ENCODE results near the gene TMEM236. TPM values are rescaled to one million over a fixed set of nuclear protein-coding genes. Genes with fewer than 3 reads are reported as not detected.

TMEM236 gene
- total RNA-seq, 3 donors from 2014 or later = 37.8 to 80.8 (median 59.9) TPM

- no peak for ATAC-seq
- intact Hi-C loops (cut with DNase I, micrococcal nuclease) = no loop called here
- no peaks in the 10 kb centered on the region for H3K4me1 ChIP-seq (ENCODE audit: low read depth)
- no peak for TF ChIP-seq CTCF (IDR thresholded peaks at IDR 0.05)
- no peaks in the 10 kb centered on the region for H3K36me3 ChIP-seq (ENCODE audit: low read depth)
- no peaks in the 10 kb centered on the region for H3K9me3 ChIP-seq
- H3K4me3 ChIP-seq = no peak overlapping the region
- no peak for DNase-seq
Observed at GRCh38 chr10:17805330-17805729, 53.3 kb downstream of the TMEM236 start.

- ATAC-seq = peak; percentile 18
- TF ChIP-seq CTCF (IDR thresholded peaks at IDR 0.05) = no peak
Observed at GRCh38 chr10:17805921-17806577, 54.0 kb downstream of the TMEM236 start.

GRCh38 chr10:17808971-17809841 is 57.2 kb downstream of the TMEM236 start, which contains the start of gene MRC1:
Gene MRC1 (plus strand): TSS chr10:17809348. CDS start chr10:17809466, 118 bp downstream.
- Histone ChIP-seq H3K4me3 (no peak within 1 kb of the TSS), H3K4me1 (ENCODE audit: low read depth) (no peaks in the 10 kb centered on the region), H3K36me3 (ENCODE audit: low read depth) (no peaks in the 10 kb centered on the region), H3K9me3 (no peaks in the 10 kb centered on the region)
- no peak for TF ChIP-seq CTCF (IDR thresholded peaks at IDR 0.05)
- DNase-seq = peak in 1 of 3 donors; percentile 46
- intact Hi-C loops (cut with DNase I, micrococcal nuclease) = no loop called here
- peak; percentile 49 for ATAC-seq

More at GRCh38 chr10:17805921-17806577, 54.0 kb downstream of the TMEM236 start:
- Histone ChIP-seq H3K36me3 (ENCODE audit: low read depth) (no peaks in the 10 kb centered on the region), H3K4me1 (ENCODE audit: low read depth) (no peaks in the 10 kb centered on the region), H3K4me3 (no peak overlapping the region), H3K9me3 (no peaks in the 10 kb centered on the region)
- intact Hi-C loops (cut with DNase I, micrococcal nuclease) = no loop called here
- no peak for DNase-seq

- intact Hi-C loops (cut with DNase I, micrococcal nuclease) = no loop called here
- no peaks in the 10 kb centered on the region for H3K9me3 ChIP-seq
Observed at GRCh38 chr10:17811146-17811865, 59.3 kb downstream of the TMEM236 start.

More at GRCh38 chr10:17811146-17811865, 59.3 kb downstream of the TMEM236 start:
- no peak for ATAC-seq
- Histone ChIP-seq H3K36me3 (ENCODE audit: low read depth) (no peaks in the 10 kb centered on the region), H3K4me1 (ENCODE audit: low read depth) (no peaks in the 10 kb centered on the region), H3K4me3 (no peak overlapping the region)
- DNase-seq = no peak
- TF ChIP-seq CTCF (IDR thresholded peaks at IDR 0.05) = no peak

Data from mucosa of descending colon (tissue), 3 donors.